ENCODE measurements around the gene PORCN. TPM values are rescaled to one million over a fixed set of nuclear protein-coding genes. Genes with fewer than 3 reads are reported as not detected.
"Not testable (repeated sequence)": the region's sequence is repeated elsewhere in the genome, so short reads cannot be mapped to it uniquely, and the experiment has no call there.

Gene PORCN
- total RNA-seq, 2 donors from 2014 or later, result 6.2 to 22.7 TPM

GRCh38 chrX:48523682-48524081 is 14.9 kb downstream of the PORCN start:
- no peak for TF ChIP-seq POLR2A (IDR thresholded peaks at IDR 0.05)
- no peak for TF ChIP-seq CTCF (IDR thresholded peaks at IDR 0.05)
- Histone ChIP-seq H3K4me3 (no peak overlapping the region), H3K27me3 (no peaks in the 10 kb centered on the region), H3K27ac (no peak overlapping the region), H3K4me1 (peaks cover 8% of the 10 kb centered on the region), H3K36me3 (replicated peaks in 1 of 2; ENCODE audit: insufficient read depth in 1 of 2, low read depth in 2 of 2) (no peaks in the 10 kb centered on the region), H3K9me3 (no peaks in the 10 kb centered on the region)
- no peak for ATAC-seq
- DNase-seq, result no peak
- intact Hi-C loops (cut with DNase I), result no loop called here
- WGBS, 2 donors, result 85 to 86% methylated on average over 3 to 9 of the region's 12 CpGs

- H3K27me3 ChIP-seq; H3K4me3 ChIP-seq; H3K9me3 ChIP-seq; DNase-seq; H3K36me3 ChIP-seq (replicated peaks in 1 of 2; ENCODE audit: insufficient read depth in 1 of 2, low read depth in 2 of 2); intact Hi-C loops (cut with DNase I); H3K27ac ChIP-seq; H3K4me1 ChIP-seq; ATAC-seq: not testable (repeated sequence)
- 80 to 83% methylated on average over 7 of the region's 8 CpGs for WGBS, 2 donors
Measured at GRCh38 chrX:48525853-48526252, 17.1 kb downstream of the PORCN start.

- no peak for DNase-seq
- Histone ChIP-seq H3K4me1 (no peaks in the 10 kb centered on the region), H3K36me3 (replicated peaks in 1 of 2; ENCODE audit: insufficient read depth in 1 of 2, low read depth in 2 of 2) (no peaks in the 10 kb centered on the region), H3K27me3 (no peaks in the 10 kb centered on the region), H3K4me3 (no peak overlapping the region), H3K27ac (no peak overlapping the region), H3K9me3 (no peaks in the 10 kb centered on the region)
- intact Hi-C loops (cut with DNase I), result no loop called here
- TF ChIP-seq CTCF (IDR thresholded peaks at IDR 0.05) (no peak), POLR2A (IDR thresholded peaks at IDR 0.05) (no peak)
- 85 to 94% methylated on average over 3 of the region's 3 CpGs for WGBS, 2 donors
- no peak for ATAC-seq
Measured at GRCh38 chrX:48530736-48531135, 21.9 kb downstream of the PORCN start.

GRCh38 chrX:48531358-48531959 is 22.7 kb downstream of the PORCN start:
- WGBS, 2 donors, result 67 to 68% methylated on average over 4 of the region's 5 CpGs
- Histone ChIP-seq H3K4me3 (no peak overlapping the region), H3K27ac (peak overlapping the region in 2 of 4 donors; percentile 40 to 44), H3K4me1 (no peaks in the 10 kb centered on the region), H3K36me3 (replicated peaks in 1 of 2; ENCODE audit: insufficient read depth in 1 of 2, low read depth in 2 of 2) (no peaks in the 10 kb centered on the region), H3K9me3 (no peaks in the 10 kb centered on the region), H3K27me3 (no peaks in the 10 kb centered on the region)
- ATAC-seq (no peak), DNase-seq (peak in 1 of 4 donors; percentile 27)
- intact Hi-C loops (cut with DNase I), result no loop called here
- TF ChIP-seq POLR2A (IDR thresholded peaks at IDR 0.05) (no peak), CTCF (IDR thresholded peaks at IDR 0.05) (no peak)

- no peaks in the 10 kb centered on the region for H3K4me1 ChIP-seq
- TF ChIP-seq CTCF (IDR thresholded peaks at IDR 0.05) (no peak), POLR2A (IDR thresholded peaks at IDR 0.05) (no peak)
- peak overlapping the region in 2 of 4 donors; percentile 40 to 44 for H3K27ac ChIP-seq
- intact Hi-C loops (cut with DNase I), result no loop called here
- H3K9me3 ChIP-seq, result no peaks in the 10 kb centered on the region
- no peaks in the 10 kb centered on the region for H3K36me3 ChIP-seq (replicated peaks in 1 of 2; ENCODE audit: insufficient read depth in 1 of 2, low read depth in 2 of 2)
- WGBS, 2 donors, result 92% methylated on average over 1 of the region's 1 CpG; no CpG with 5 or more reads in 1 of the 2 donors
- no peaks in the 10 kb centered on the region for H3K27me3 ChIP-seq
- DNase-seq (no peak), ATAC-seq (no peak)
- H3K4me3 ChIP-seq, result no peak overlapping the region
Measured at GRCh38 chrX:48532161-48532560, 23.4 kb downstream of the PORCN start.

Measured in body of pancreas (tissue), 4 donors.